HuH-7.5 (cell line): ENCODE data around the gene TIMM10.
A peak's percentile ranks its signal among the peaks of the same experiment; 100 is the strongest.
"Not testable (repeated sequence)": the region's sequence is repeated elsewhere in the genome, so short reads cannot be mapped to it uniquely, and the experiment has no call there.

ENCODE experiments used
- DNase-seq: peaks from one replicate; pipeline ENCODE4 v3.0.0; 2011; ENCODE audit warnings: low spot score

Gene TIMM10

GRCh38 chr11:57541169-57541568 is 10.6 kb upstream of the TIMM10 start:
- no peak for DNase-seq

GRCh38 chr11:57539342-57539741 is 8.8 kb upstream of the TIMM10 start:
- no peak for DNase-seq

GRCh38 chr11:57536947-57537619 is 6.5 kb upstream of the TIMM10 start, which contains the start of gene SMTNL1:
SMTNL1 (plus strand) TSS chr11:57537595; CDS start chr11:57542643, 5,048 bp downstream.
- no peak for DNase-seq

GRCh38 chr11:57534449-57534848 is 3.9 kb upstream of the TIMM10 start:
- DNase-seq = not testable (repeated sequence)

GRCh38 chr11:57530215-57530595 is 349 bp downstream of the TIMM10 start:
- no peak for DNase-seq

GRCh38 chr11:57529012-57529411 is 1.5 kb downstream of the TIMM10 start:
- DNase-seq = no peak

- DNase-seq = peak; percentile 60
These were observed 3.4 kb downstream of the TIMM10 start for GRCh38 chr11:57527056-57527631.

GRCh38 chr11:57523419-57523818 is 7.1 kb downstream of the TIMM10 start:
- DNase-seq = no peak

GRCh38 chr11:57521116-57521515 is 9.4 kb downstream of the TIMM10 start:
- DNase-seq = no peak

GRCh38 chr11:57516061-57516443 is 14.5 kb downstream of the TIMM10 start:
- DNase-seq = no peak

GRCh38 chr11:57515332-57516060 is 15.1 kb downstream of the TIMM10 start, which contains the start of gene SLC43A1:
SLC43A1 (minus strand) TSS chr11:57515702; CDS start chr11:57514111, 1,591 bp downstream.
- peak; percentile 97 for DNase-seq

- DNase-seq = peak; percentile 93
These were observed 15.8 kb downstream of the TIMM10 start for GRCh38 chr11:57514538-57515331.

- peak; percentile 76 for DNase-seq
These were observed 16.5 kb downstream of the TIMM10 start for GRCh38 chr11:57513911-57514537.

GRCh38 chr11:57513452-57513795 is 17.1 kb downstream of the TIMM10 start:
- no peak for DNase-seq

GRCh38 chr11:57512646-57513451 is 17.7 kb downstream of the TIMM10 start:
- peak; percentile 40 for DNase-seq

GRCh38 chr11:57511741-57512430 is 18.7 kb downstream of the TIMM10 start:
- DNase-seq = peak; percentile 1

GRCh38 chr11:57508341-57509170 is 22.0 kb downstream of the TIMM10 start:
- no peak for DNase-seq

GRCh38 chr11:57506522-57506921 is 24.0 kb downstream of the TIMM10 start:
- DNase-seq = no peak

- DNase-seq = no peak
These were observed 26.0 kb downstream of the TIMM10 start for GRCh38 chr11:57504511-57504910.

- DNase-seq = no peak
These were observed 27.7 kb downstream of the TIMM10 start for GRCh38 chr11:57502870-57503269.
